Glutamatergic neuron (in vitro differentiated cells): ENCODE data around the gene ENKD1. TPM values are rescaled to one million over a fixed set of nuclear protein-coding genes. Genes with fewer than 3 reads are reported as not detected.

Experiments used
- DNase-seq: peaks from one replicate; pipeline ENCODE4 v3.0.0; 2022
- H3K27ac Mint-ChIP-seq: one replicate; pipeline ENCODE4 v1.8.0; 2020; ENCODE audit warnings: mild to moderate bottlenecking, mixed read lengths, inconsistent platforms; ENCODE audit not compliant: unreplicated experiment
- H3K27me3 Mint-ChIP-seq: one replicate; pipeline ENCODE4 v1.8.0; 2020; ENCODE audit warnings: mild to moderate bottlenecking, moderate library complexity, mixed read lengths, inconsistent platforms; ENCODE audit not compliant: unreplicated experiment
- H3K36me3 Mint-ChIP-seq: one replicate; pipeline ENCODE4 v1.8.0; 2020; ENCODE audit warnings: mild to moderate bottlenecking, mixed read lengths, inconsistent platforms; ENCODE audit not compliant: unreplicated experiment
- H3K4me1 Mint-ChIP-seq: one replicate; pipeline ENCODE4 v1.8.0; 2020; ENCODE audit warnings: mild to moderate bottlenecking, low read depth, mixed read lengths, inconsistent platforms; ENCODE audit not compliant: unreplicated experiment
- H3K4me3 Mint-ChIP-seq: one replicate; pipeline ENCODE4 v1.8.0; 2020; ENCODE audit warnings: mild to moderate bottlenecking, mixed read lengths, inconsistent platforms; ENCODE audit not compliant: unreplicated experiment
- H3K9me3 Mint-ChIP-seq: one replicate; pipeline ENCODE4 v1.8.0; 2020; ENCODE audit warnings: mild to moderate bottlenecking, moderate library complexity, mixed read lengths, inconsistent platforms; ENCODE audit not compliant: unreplicated experiment
- total RNA-seq: library from RNA; stranded (reverse); fragmentation: NEBNext Ultra II Directional; extraction: Animal tissue kit (Norgen Biotek cat#: 25700); gene quantifications from one replicate; pipeline ENCODE4 v1.2.1, GENCODE V29; 2021; ENCODE audit not compliant: unreplicated experiment
- TF ChIP-seq, protein P1 (sequence below): fragments of 200-600 bp; sonication (generic); IDR thresholded peaks from one replicate; pipeline ENCODE4 v1.5.0; 2021; ENCODE audit not compliant: partially characterized antibody, unreplicated experiment

The ENKD1 gene
- total RNA-seq, 1 donor from 2014 or later: 19.0 TPM

DNA sequence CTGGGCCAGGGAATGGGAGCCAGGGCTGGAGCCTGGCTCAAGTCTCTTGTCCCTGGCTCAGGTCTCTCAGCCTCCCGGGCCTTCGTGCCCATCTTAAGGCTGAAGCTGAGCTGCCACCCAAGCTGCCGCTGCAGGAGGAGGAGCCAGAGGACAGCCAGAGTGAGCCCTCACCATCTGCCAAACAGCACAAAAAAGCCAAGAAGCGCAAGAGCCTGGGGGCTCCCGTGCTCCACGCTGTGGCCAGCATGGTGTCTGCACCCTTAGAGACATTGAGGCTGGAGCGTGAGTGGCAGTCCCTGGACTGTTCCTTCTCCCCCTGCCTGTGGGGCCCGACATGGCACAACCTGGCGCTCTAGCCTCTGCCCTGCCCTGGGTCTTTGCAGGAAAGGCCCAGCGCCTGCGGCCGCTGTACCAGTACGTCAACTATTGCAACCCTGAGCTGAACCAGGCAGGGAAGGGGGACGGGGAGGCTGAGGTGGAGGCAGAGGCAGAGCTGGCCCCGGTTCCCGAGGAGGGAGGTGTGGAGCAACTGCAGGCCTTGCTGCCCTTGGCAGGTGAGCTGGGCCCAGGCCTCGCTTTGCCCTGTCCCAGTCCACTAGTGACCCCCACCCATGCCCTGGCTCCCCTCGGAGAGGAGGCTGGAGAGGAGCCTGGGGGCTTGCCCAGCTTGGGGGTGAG, 1.4 kb upstream of the ENKD1 start:
- peak; percentile 87 for DNase-seq
- Mint-ChIP-seq H3K4me3 (peak overlapping the region; percentile 92), H3K9me3 (peaks cover 10% of the 10 kb centered on the region), H3K4me1 (peaks cover 27% of the 10 kb centered on the region), H3K27ac (peak overlapping the region; percentile 96), H3K36me3 (no peaks in the 10 kb centered on the region), H3K27me3 (peaks cover 22% of the 10 kb centered on the region)
- TF ChIP-seq, protein P1, sequence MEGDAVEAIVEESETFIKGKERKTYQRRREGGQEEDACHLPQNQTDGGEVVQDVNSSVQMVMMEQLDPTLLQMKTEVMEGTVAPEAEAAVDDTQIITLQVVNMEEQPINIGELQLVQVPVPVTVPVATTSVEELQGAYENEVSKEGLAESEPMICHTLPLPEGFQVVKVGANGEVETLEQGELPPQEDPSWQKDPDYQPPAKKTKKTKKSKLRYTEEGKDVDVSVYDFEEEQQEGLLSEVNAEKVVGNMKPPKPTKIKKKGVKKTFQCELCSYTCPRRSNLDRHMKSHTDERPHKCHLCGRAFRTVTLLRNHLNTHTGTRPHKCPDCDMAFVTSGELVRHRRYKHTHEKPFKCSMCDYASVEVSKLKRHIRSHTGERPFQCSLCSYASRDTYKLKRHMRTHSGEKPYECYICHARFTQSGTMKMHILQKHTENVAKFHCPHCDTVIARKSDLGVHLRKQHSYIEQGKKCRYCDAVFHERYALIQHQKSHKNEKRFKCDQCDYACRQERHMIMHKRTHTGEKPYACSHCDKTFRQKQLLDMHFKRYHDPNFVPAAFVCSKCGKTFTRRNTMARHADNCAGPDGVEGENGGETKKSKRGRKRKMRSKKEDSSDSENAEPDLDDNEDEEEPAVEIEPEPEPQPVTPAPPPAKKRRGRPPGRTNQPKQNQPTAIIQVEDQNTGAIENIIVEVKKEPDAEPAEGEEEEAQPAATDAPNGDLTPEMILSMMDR: peak; percentile 81

DNA sequence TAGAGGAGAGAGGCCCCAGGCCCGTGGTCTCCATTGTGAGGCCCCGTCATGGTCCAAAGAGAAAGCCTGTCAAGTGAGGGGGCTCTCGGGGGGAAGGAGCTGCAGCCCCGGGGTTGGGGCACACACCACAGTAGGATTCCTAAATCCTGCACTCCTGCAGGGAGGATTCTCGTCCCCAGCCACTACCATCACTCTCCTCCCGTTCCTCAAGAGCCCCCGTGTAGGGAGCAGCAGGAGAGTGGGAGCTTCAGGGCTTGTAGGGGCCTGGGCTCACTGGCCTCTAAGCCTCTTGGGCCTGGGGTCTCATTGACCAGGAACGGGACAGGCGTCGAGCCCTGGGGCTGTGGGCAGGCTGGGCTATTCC, 885 bp upstream of the ENKD1 start:
- Mint-ChIP-seq H3K36me3 (no peaks in the 10 kb centered on the region), H3K4me3 (peak overlapping the region; percentile 92), H3K27ac (peak overlapping the region; percentile 96), H3K27me3 (peaks cover 22% of the 10 kb centered on the region), H3K4me1 (peaks cover 27% of the 10 kb centered on the region), H3K9me3 (peaks cover 8% of the 10 kb centered on the region)
- TF ChIP-seq, protein P1: no peak
- no peak for DNase-seq

DNA sequence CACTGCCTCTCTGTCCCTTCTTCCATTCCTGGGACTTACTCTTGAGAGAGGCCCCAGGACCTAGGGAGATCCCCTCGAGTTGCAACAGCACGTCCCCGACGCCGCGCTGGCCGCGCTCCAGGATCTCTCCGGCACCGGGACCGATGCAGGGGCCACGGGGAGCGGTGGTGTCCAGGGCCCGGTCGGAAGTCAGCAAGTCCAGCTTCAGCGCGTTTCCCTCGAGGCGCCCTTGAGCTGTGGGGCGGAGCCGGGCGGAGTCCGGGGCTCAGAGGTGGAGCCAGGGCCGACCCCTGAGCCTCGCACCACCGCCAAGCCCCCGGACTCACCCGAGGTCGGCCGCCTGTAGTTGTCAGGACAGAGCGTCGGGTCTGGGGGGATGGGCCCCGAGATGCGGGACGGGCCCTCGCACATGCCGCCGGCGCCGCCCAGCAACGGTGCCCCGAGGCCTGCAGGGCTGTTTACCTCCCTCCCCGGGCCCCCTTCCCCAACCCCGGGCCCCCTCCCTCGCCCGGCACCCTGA, 458 bp downstream of the ENKD1 start:
- peaks cover 12% of the 10 kb centered on the region for H3K9me3 Mint-ChIP-seq
- peaks cover 27% of the 10 kb centered on the region for H3K27me3 Mint-ChIP-seq
- H3K27ac Mint-ChIP-seq: no peak overlapping the region
- peaks cover 27% of the 10 kb centered on the region for H3K4me1 Mint-ChIP-seq
- peak overlapping the region; percentile 76 for H3K4me3 Mint-ChIP-seq
- TF ChIP-seq, protein P1: no peak
- H3K36me3 Mint-ChIP-seq: no peaks in the 10 kb centered on the region
- DNase-seq: peak; percentile 82

DNA sequence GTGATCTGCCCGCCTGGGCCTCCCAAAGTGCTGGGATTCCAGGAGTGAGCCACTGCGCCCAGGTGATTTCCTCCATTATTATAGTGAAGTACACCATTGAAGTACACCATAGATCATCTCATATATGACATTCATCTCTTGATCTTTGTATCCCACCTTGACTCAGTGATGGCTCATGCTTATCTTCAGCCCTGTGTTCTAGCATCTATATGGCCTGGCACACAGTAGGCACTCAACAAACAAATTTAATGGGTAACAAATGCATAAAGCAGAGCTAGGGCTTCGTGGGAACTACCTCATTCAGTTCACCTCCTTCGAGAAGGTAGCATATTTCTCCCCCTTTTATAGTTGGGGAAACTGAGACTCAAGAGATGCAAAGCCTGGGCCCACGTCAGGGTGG, 952 bp downstream of the ENKD1 start:
- H3K4me1 Mint-ChIP-seq: peaks cover 27% of the 10 kb centered on the region
- DNase-seq: no peak
- peaks cover 12% of the 10 kb centered on the region for H3K9me3 Mint-ChIP-seq
- H3K27me3 Mint-ChIP-seq: peaks cover 25% of the 10 kb centered on the region
- peak overlapping the region; percentile 76 for H3K4me3 Mint-ChIP-seq
- peak overlapping the region; percentile 66 for H3K27ac Mint-ChIP-seq
- TF ChIP-seq, protein P1: no peak
- no peaks in the 10 kb centered on the region for H3K36me3 Mint-ChIP-seq

DNA sequence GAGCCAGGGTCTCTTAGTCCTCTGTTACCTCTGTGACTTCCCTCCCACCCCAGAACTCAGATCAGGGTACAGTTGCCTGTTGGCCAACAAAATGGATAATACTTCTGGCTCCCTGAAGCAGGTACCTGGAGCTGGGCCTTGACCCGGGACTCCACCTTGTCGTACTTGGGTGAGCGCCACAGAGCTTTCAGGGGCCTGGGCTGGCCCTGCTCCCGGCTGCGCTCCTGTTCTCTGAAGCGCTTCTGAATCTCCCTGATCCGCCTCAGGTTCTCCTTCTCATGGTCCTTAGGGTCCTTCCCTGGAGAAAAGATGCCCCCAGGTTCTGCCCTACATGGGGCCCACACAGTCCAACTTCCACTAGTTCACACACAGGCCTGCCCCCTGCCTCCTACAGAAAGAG, 1.7 kb downstream of the ENKD1 start:
- TF ChIP-seq, protein P1: no peak
- H3K9me3 Mint-ChIP-seq: peaks cover 12% of the 10 kb centered on the region
- H3K4me1 Mint-ChIP-seq: peaks cover 26% of the 10 kb centered on the region
- peaks cover 25% of the 10 kb centered on the region for H3K27me3 Mint-ChIP-seq
- no peak for DNase-seq
- no peaks in the 10 kb centered on the region for H3K36me3 Mint-ChIP-seq
- H3K27ac Mint-ChIP-seq: peak overlapping the region; percentile 95
- H3K4me3 Mint-ChIP-seq: peak overlapping the region; percentile 87
